ENCODE results near the gene TJP3. TPM values are rescaled to one million over a fixed set of nuclear protein-coding genes. Genes with fewer than 3 reads are reported as not detected.

TJP3 gene
- total and polyA plus RNA-seq, 2 donors from 2014 or later: 26.5 to 32.5 TPM

DNA sequence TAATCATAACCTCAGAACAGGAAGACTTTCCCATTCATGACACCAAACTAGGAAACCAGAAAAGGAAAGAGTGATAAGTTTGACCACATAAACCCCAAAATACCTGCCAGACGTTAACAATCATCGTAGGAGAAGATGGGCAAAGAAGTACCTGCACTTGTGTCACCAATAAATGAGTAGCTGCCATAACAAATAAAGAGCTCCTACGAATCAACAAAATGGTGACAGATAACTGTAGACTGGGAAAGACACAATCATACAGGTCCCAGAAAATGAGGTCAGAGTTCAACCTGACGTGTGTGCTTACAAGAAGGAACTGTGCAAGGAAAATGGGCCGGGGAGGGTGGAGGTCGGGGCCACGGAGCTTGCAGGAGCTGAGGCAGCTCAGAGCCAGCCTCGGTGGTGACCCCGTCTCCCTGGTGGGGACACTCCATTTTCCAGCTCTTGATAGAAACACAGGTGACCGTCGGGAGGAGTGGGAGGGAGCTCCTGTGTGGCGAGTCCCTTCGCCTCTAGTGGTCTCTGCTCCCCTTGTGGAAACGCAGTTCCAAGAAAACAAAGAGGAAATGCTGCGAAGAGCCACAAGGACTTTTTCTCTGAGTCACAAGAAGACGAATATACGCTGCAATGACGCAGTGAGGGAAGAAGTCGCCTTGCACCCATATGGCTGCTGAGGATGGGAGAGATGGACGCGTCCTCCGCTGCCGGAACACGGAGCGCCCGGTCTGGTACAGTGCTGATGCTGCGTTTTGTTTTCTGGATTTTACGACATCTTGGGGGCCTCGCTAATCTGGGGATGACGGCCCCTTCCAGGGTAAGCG is 17.4 kb upstream of the TJP3 start:
- TF ChIP-seq, protein P1, sequence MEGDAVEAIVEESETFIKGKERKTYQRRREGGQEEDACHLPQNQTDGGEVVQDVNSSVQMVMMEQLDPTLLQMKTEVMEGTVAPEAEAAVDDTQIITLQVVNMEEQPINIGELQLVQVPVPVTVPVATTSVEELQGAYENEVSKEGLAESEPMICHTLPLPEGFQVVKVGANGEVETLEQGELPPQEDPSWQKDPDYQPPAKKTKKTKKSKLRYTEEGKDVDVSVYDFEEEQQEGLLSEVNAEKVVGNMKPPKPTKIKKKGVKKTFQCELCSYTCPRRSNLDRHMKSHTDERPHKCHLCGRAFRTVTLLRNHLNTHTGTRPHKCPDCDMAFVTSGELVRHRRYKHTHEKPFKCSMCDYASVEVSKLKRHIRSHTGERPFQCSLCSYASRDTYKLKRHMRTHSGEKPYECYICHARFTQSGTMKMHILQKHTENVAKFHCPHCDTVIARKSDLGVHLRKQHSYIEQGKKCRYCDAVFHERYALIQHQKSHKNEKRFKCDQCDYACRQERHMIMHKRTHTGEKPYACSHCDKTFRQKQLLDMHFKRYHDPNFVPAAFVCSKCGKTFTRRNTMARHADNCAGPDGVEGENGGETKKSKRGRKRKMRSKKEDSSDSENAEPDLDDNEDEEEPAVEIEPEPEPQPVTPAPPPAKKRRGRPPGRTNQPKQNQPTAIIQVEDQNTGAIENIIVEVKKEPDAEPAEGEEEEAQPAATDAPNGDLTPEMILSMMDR (IDR thresholded peaks at IDR 0.05; ENCODE audit: borderline replicate concordance, extremely low read depth, insufficient read depth): no peak
- H3K4me3 ChIP-seq (ENCODE audit: low read length in 3 of 3): no peak overlapping the region
- no peaks in the 10 kb centered on the region for H3K36me3 ChIP-seq (ENCODE audit: control insufficient read depth in 2 of 3, insufficient read depth in 3 of 3, low read length in 3 of 3)
- no peaks in the 10 kb centered on the region for H3K9me3 ChIP-seq (ENCODE audit: control insufficient read depth in 2 of 3, insufficient read depth in 1 of 3, low read length in 3 of 3)
- intact Hi-C loops (cut with DNase I): no loop called here
- H3K9ac ChIP-seq (ENCODE audit: low read length in 3 of 3): no peak overlapping the region
- FAIRE-seq (no peak), DNase-seq (no peak)
- H3K4me1 ChIP-seq (ENCODE audit: control insufficient read depth in 2 of 3, insufficient read depth in 2 of 3, low read depth in 1 of 3, low read length in 3 of 3): peaks cover 0 to 10% (median 0%) of the 10 kb centered on the region in 3 donors
- no peak overlapping the region for H3K27ac ChIP-seq (ENCODE audit: low read depth in 2 of 2, low read length in 2 of 2)
- H3K27me3 ChIP-seq (ENCODE audit: control insufficient read depth, insufficient read depth, low read length): no peaks in the 10 kb centered on the region

DNA sequence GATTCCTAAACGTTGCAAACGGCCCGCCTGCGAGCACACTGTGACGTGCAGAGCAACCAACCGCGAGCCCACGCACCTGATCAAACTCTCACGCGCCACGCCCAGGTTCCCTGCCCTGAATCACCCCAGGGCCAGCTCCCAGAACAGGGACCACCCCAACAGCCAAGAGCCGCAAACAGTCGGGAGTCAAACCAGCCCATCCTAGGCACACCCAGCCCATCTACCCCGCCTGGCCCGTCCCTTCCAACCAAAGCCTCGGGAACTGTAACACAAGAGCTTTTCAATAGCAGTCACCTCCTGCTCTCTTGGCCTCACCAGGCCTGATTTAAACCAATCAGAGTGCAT is 16.8 kb upstream of the TJP3 start:
- no peak for FAIRE-seq
- H3K27me3 ChIP-seq (ENCODE audit: control insufficient read depth, insufficient read depth, low read length): no peaks in the 10 kb centered on the region
- no peaks in the 10 kb centered on the region for H3K36me3 ChIP-seq (ENCODE audit: control insufficient read depth in 2 of 3, insufficient read depth in 3 of 3, low read length in 3 of 3)
- no peak overlapping the region for H3K4me3 ChIP-seq (ENCODE audit: low read length in 3 of 3)
- TF ChIP-seq, protein P1 (IDR thresholded peaks at IDR 0.05; ENCODE audit: borderline replicate concordance, extremely low read depth, insufficient read depth): no peak
- H3K27ac ChIP-seq (ENCODE audit: low read depth in 2 of 2, low read length in 2 of 2): no peak overlapping the region
- H3K4me1 ChIP-seq (ENCODE audit: control insufficient read depth in 2 of 3, insufficient read depth in 2 of 3, low read depth in 1 of 3, low read length in 3 of 3): peaks cover 0 to 10% (median 0%) of the 10 kb centered on the region in 3 donors
- H3K9me3 ChIP-seq (ENCODE audit: control insufficient read depth in 2 of 3, insufficient read depth in 1 of 3, low read length in 3 of 3): no peaks in the 10 kb centered on the region
- intact Hi-C loops (cut with DNase I): no loop called here
- H3K9ac ChIP-seq (ENCODE audit: low read length in 3 of 3): no peak overlapping the region
- no peak for DNase-seq

DNA sequence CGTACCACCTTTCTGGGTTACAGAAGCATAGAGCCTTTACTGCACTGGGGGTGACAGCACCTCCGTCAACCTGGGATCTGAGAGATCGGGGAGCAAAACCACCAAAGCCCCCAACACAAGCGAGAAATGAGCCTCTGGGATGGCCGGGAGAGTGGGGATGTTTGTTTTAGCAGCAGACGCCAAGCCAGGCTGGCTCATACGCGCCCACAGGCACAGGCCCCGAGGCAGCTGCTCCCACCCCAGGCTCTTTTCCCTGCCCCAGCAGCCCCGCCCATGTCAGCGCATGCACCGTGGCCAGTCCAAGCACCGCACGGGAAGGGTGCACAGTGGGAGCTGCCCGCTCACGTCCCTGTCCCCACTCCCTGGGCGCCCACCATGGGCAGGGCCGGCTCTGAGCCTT is 16.5 kb upstream of the TJP3 start:
- Histone ChIP-seq H3K9ac (ENCODE audit: low read length in 3 of 3) (no peak overlapping the region), H3K4me3 (ENCODE audit: low read length in 3 of 3) (no peak overlapping the region), H3K27ac (ENCODE audit: low read depth in 2 of 2, low read length in 2 of 2) (no peak overlapping the region), H3K27me3 (ENCODE audit: control insufficient read depth, insufficient read depth, low read length) (no peaks in the 10 kb centered on the region), H3K4me1 (ENCODE audit: control insufficient read depth in 2 of 3, insufficient read depth in 2 of 3, low read depth in 1 of 3, low read length in 3 of 3) (peaks cover 0 to 10% (median 0%) of the 10 kb centered on the region in 3 donors), H3K9me3 (ENCODE audit: control insufficient read depth in 2 of 3, insufficient read depth in 1 of 3, low read length in 3 of 3) (no peaks in the 10 kb centered on the region), H3K36me3 (ENCODE audit: control insufficient read depth in 2 of 3, insufficient read depth in 3 of 3, low read length in 3 of 3) (no peaks in the 10 kb centered on the region)
- intact Hi-C loops (cut with DNase I): no loop called here
- DNase-seq (no peak), FAIRE-seq (no peak)
- TF ChIP-seq, protein P1 (IDR thresholded peaks at IDR 0.05; ENCODE audit: borderline replicate concordance, extremely low read depth, insufficient read depth): no peak
